Glutamatergic neuron (in vitro differentiated cells): ENCODE results near the gene ASTN2. TPM values are rescaled to one million over a fixed set of nuclear protein-coding genes. Genes with fewer than 3 reads are reported as not detected.

Source experiments
- DNase-seq: peaks from one replicate; pipeline ENCODE4 v3.0.0; 2022
- H3K27ac Mint-ChIP-seq: one replicate; pipeline ENCODE4 v1.8.0; 2020; ENCODE audit warnings: mild to moderate bottlenecking, mixed read lengths, inconsistent platforms; ENCODE audit not compliant: unreplicated experiment
- H3K27me3 Mint-ChIP-seq: one replicate; pipeline ENCODE4 v1.8.0; 2020; ENCODE audit warnings: mild to moderate bottlenecking, moderate library complexity, mixed read lengths, inconsistent platforms; ENCODE audit not compliant: unreplicated experiment
- H3K36me3 Mint-ChIP-seq: one replicate; pipeline ENCODE4 v1.8.0; 2020; ENCODE audit warnings: mild to moderate bottlenecking, mixed read lengths, inconsistent platforms; ENCODE audit not compliant: unreplicated experiment
- H3K4me1 Mint-ChIP-seq: one replicate; pipeline ENCODE4 v1.8.0; 2020; ENCODE audit warnings: mild to moderate bottlenecking, low read depth, mixed read lengths, inconsistent platforms; ENCODE audit not compliant: unreplicated experiment
- H3K4me3 Mint-ChIP-seq: one replicate; pipeline ENCODE4 v1.8.0; 2020; ENCODE audit warnings: mild to moderate bottlenecking, mixed read lengths, inconsistent platforms; ENCODE audit not compliant: unreplicated experiment
- H3K9me3 Mint-ChIP-seq: one replicate; pipeline ENCODE4 v1.8.0; 2020; ENCODE audit warnings: mild to moderate bottlenecking, moderate library complexity, mixed read lengths, inconsistent platforms; ENCODE audit not compliant: unreplicated experiment
- total RNA-seq: library from RNA; stranded (reverse); fragmentation: NEBNext Ultra II Directional; extraction: Animal tissue kit (Norgen Biotek cat#: 25700); gene quantifications from one replicate; pipeline ENCODE4 v1.2.1, GENCODE V29; 2021; ENCODE audit not compliant: unreplicated experiment
- TF ChIP-seq, protein P1 (sequence below): fragments of 200-600 bp; sonication (generic); IDR thresholded peaks from one replicate; pipeline ENCODE4 v1.5.0; 2021; ENCODE audit not compliant: partially characterized antibody, unreplicated experiment

Gene ASTN2
- total RNA-seq, 1 donor from 2014 or later = 134 TPM

DNA sequence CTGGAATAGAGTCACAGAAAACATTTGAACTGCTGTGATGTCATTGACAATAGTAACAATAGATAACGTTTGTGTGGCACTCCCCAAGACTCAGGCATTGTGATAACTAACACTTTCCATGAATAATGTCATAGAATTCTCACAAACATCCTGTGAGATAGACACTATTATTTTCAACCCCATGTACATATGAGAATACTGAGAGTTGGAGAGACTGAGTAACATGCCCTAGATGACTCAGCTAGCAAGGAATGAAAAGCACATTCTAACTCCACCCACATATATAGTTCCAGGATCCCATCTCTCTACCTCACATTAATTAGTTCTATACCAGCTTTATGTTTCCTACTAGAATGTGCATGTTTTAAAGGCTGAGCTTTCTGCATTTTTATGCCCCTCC lies 71.4 kb downstream of the ASTN2 start:
- H3K27me3 Mint-ChIP-seq = peaks cover 1% of the 10 kb centered on the region
- no peak for DNase-seq
- TF ChIP-seq, protein P1, sequence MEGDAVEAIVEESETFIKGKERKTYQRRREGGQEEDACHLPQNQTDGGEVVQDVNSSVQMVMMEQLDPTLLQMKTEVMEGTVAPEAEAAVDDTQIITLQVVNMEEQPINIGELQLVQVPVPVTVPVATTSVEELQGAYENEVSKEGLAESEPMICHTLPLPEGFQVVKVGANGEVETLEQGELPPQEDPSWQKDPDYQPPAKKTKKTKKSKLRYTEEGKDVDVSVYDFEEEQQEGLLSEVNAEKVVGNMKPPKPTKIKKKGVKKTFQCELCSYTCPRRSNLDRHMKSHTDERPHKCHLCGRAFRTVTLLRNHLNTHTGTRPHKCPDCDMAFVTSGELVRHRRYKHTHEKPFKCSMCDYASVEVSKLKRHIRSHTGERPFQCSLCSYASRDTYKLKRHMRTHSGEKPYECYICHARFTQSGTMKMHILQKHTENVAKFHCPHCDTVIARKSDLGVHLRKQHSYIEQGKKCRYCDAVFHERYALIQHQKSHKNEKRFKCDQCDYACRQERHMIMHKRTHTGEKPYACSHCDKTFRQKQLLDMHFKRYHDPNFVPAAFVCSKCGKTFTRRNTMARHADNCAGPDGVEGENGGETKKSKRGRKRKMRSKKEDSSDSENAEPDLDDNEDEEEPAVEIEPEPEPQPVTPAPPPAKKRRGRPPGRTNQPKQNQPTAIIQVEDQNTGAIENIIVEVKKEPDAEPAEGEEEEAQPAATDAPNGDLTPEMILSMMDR = no peak
- H3K36me3 Mint-ChIP-seq = no peaks in the 10 kb centered on the region
- H3K27ac Mint-ChIP-seq = no peak overlapping the region
- H3K4me3 Mint-ChIP-seq = no peak overlapping the region
- peaks cover 51% of the 10 kb centered on the region for H3K4me1 Mint-ChIP-seq
- no peaks in the 10 kb centered on the region for H3K9me3 Mint-ChIP-seq

DNA sequence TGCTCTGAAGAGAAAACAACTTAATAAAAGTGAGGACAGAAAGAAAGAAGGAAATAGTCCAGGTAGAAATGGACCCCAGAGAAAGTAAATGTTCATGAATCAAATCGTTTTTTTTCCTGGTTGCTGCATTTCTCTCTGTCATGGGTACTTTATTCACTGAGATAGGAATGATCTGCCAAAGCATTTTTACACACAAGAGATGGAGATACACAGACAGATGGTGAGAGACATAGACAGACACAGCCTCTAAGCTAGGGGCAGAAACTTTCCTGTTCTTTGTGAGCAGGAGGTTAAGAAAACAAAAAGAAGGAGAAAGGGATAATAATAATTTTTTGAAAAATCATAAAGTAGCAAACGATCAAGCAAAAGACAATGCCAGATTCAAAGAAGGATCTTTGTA lies 73.7 kb downstream of the ASTN2 start:
- H3K4me1 Mint-ChIP-seq = peaks cover 56% of the 10 kb centered on the region
- no peaks in the 10 kb centered on the region for H3K9me3 Mint-ChIP-seq
- DNase-seq = no peak
- peaks cover 1% of the 10 kb centered on the region for H3K27me3 Mint-ChIP-seq
- H3K27ac Mint-ChIP-seq = peak overlapping the region; percentile 25
- TF ChIP-seq, protein P1 = no peak
- no peaks in the 10 kb centered on the region for H3K36me3 Mint-ChIP-seq
- peak overlapping the region; percentile 3 for H3K4me3 Mint-ChIP-seq

DNA sequence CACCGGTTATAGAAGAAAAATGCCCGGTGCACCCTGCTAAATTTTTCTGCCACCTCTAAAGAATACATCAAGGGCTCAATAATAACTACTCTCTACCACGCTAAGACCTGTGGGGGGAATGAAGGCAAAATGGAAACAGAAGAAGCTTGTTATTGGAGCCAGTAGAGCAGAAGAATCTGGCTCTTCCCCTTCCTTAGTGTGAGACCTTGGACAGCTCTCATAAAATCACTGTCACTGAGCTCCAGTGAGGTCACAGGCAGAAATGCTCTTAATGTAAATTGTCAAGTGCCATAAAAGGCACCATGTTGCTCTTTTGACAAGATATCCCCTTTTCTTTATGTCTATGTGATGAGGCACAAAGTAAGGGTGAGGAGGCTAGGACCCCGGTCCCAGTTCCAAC lies 74.4 kb downstream of the ASTN2 start:
- DNase-seq = no peak
- peak overlapping the region; percentile 7 for H3K27ac Mint-ChIP-seq
- H3K4me3 Mint-ChIP-seq = no peak overlapping the region
- H3K36me3 Mint-ChIP-seq = no peaks in the 10 kb centered on the region
- peaks cover 1% of the 10 kb centered on the region for H3K27me3 Mint-ChIP-seq
- TF ChIP-seq, protein P1 = no peak
- peaks cover 61% of the 10 kb centered on the region for H3K4me1 Mint-ChIP-seq
- no peaks in the 10 kb centered on the region for H3K9me3 Mint-ChIP-seq

DNA sequence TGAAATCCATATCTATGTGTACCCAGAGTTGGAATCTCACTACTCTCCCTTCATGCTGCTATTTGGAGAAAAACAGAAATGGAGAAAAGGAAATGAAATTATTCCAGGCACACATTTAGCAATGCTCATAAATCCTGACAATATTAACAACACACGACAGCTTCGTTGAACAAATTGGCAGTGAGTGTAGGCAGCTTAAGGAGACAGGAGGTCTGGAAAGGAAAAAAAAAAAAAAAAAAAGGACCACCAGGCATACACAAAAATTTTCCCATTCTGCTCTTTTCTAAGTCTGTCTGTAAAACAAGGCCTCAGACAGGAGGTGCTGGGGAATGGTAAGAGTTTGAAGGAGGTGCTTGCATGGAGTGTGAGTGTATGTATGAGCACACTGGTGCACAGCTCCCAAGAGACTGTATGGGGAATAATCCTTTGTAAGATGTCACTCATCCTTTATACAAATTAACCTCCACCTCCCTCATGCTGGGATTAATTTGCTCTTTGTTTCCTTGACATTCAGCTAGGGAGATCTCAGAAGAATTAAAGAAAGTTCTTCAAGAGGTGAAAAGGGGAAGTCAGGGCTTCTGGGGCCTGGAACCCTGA lies 78.9 kb downstream of the ASTN2 start:
- H3K27me3 Mint-ChIP-seq = no peaks in the 10 kb centered on the region
- H3K4me3 Mint-ChIP-seq = no peak overlapping the region
- TF ChIP-seq, protein P1 = no peak
- no peaks in the 10 kb centered on the region for H3K9me3 Mint-ChIP-seq
- no peak overlapping the region for H3K27ac Mint-ChIP-seq
- no peak for DNase-seq
- no peaks in the 10 kb centered on the region for H3K36me3 Mint-ChIP-seq
- peaks cover 38% of the 10 kb centered on the region for H3K4me1 Mint-ChIP-seq

DNA sequence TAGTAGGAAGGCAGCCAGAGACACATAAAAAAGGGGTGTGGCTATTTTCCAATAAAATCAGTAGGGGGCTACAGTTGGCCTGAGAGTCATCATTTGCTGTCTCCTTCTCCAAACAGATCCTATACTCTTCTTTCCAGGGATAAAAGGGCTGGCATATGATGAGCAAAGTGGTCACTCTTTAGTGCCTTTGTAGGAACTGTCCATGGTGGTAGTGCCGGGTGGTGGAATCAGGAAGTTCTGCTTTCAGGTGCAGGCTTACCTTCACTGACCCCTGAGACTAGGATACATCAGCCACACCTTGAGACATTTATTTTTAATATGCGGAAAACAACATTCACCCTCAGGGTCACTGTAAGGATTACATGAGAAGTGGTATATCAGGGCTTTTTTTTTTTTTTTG lies 80.8 kb downstream of the ASTN2 start:
- TF ChIP-seq, protein P1 = no peak
- no peak overlapping the region for H3K4me3 Mint-ChIP-seq
- DNase-seq = no peak

More for the DNA sequence above, 80.8 kb downstream of the ASTN2 start:
- Mint-ChIP-seq H3K9me3 (peaks cover 3% of the 10 kb centered on the region), H3K27ac (no peak overlapping the region), H3K4me1 (peaks cover 32% of the 10 kb centered on the region), H3K27me3 (peaks cover 2% of the 10 kb centered on the region), H3K36me3 (no peaks in the 10 kb centered on the region)
